Measurements from ENCODE around the gene KNTC1. TPM values are rescaled to one million over a fixed set of nuclear protein-coding genes. Genes with fewer than 3 reads are reported as not detected.
A peak's percentile ranks its signal among the peaks of the same experiment; 100 is the strongest.

KNTC1 gene
- total and polyA plus RNA-seq, 9 donors: 4.7 to 15.9 (median 8.6) TPM

- 9 to 19% (median 12%) methylated on average over 5 of the region's 5 CpGs for WGBS, 3 donors
- Histone ChIP-seq H3K9me3 (no peaks in the 10 kb centered on the region), H3K36me3 (no peaks in the 10 kb centered on the region), H3K4me1 (ENCODE audit: insufficient read depth) (peaks cover 4% of the 10 kb centered on the region), H3K4me3 (no peak overlapping the region), H3K27ac (no peak overlapping the region), H3K27me3 (no peaks in the 10 kb centered on the region)
- intact Hi-C loops (cut with DNase I): no loop called here
- TF ChIP-seq POLR2A (IDR thresholded peaks at IDR 0.05) (no peak), CTCF (IDR thresholded peaks at IDR 0.05) (no peak), EP300 (IDR thresholded peaks at IDR 0.05) (no peak)
- peak in 2 of 5 donors; percentile 33 to 51 for DNase-seq
These were observed 9.2 kb upstream of the KNTC1 start for GRCh38 chr12:122517877-122518276.

GRCh38 chr12:122518908-122519307, 8.1 kb upstream of the KNTC1 start:
- 61 to 77% (median 68%) methylated on average over 1 of the region's 1 CpG for WGBS, 3 donors
- no peak for DNase-seq
- intact Hi-C loops (cut with DNase I): no loop called here
- Histone ChIP-seq H3K9me3 (no peaks in the 10 kb centered on the region), H3K27me3 (no peaks in the 10 kb centered on the region), H3K27ac (no peak overlapping the region), H3K4me3 (no peak overlapping the region), H3K4me1 (ENCODE audit: insufficient read depth) (peaks cover 7% of the 10 kb centered on the region), H3K36me3 (no peaks in the 10 kb centered on the region)
- TF ChIP-seq CTCF (IDR thresholded peaks at IDR 0.05) (no peak), POLR2A (IDR thresholded peaks at IDR 0.05) (no peak), EP300 (IDR thresholded peaks at IDR 0.05) (no peak)

- peaks cover 7% of the 10 kb centered on the region for H3K4me1 ChIP-seq (ENCODE audit: insufficient read depth)
- intact Hi-C loops (cut with DNase I): no loop called here
- no peaks in the 10 kb centered on the region for H3K9me3 ChIP-seq
- H3K36me3 ChIP-seq: no peaks in the 10 kb centered on the region
- no peak for DNase-seq
- no peak overlapping the region for H3K4me3 ChIP-seq
- TF ChIP-seq POLR2A (IDR thresholded peaks at IDR 0.05): no peak
- no peak for TF ChIP-seq CTCF (IDR thresholded peaks at IDR 0.05)
- no peak for TF ChIP-seq EP300 (IDR thresholded peaks at IDR 0.05)
- WGBS, 3 donors: 86 to 91% (median 90%) methylated on average over 1 of the region's 1 CpG
- H3K27me3 ChIP-seq: no peaks in the 10 kb centered on the region
- no peak overlapping the region for H3K27ac ChIP-seq
These were observed 7.6 kb upstream of the KNTC1 start for GRCh38 chr12:122519418-122519817.

- Histone ChIP-seq H3K27me3 (no peaks in the 10 kb centered on the region), H3K9me3 (no peaks in the 10 kb centered on the region), H3K4me3 (no peak overlapping the region), H3K4me1 (ENCODE audit: insufficient read depth) (peaks cover 7% of the 10 kb centered on the region), H3K27ac (no peak overlapping the region), H3K36me3 (no peaks in the 10 kb centered on the region)
- intact Hi-C loops (cut with DNase I): no loop called here
- TF ChIP-seq POLR2A (IDR thresholded peaks at IDR 0.05) (no peak), CTCF (IDR thresholded peaks at IDR 0.05) (no peak), EP300 (IDR thresholded peaks at IDR 0.05) (no peak)
- 79 to 85% (median 84%) methylated on average over 4 of the region's 4 CpGs for WGBS, 3 donors
- DNase-seq: no peak
These were observed 6.4 kb upstream of the KNTC1 start for GRCh38 chr12:122520676-122521075.
